ENCODE results near the gene ADAMTS3.

ADAMTS3 gene

GRCh38 chr4:72489267-72489666 is 79.8 kb downstream of the ADAMTS3 start:
- no peak for TF ChIP-seq CTCF (IDR thresholded peaks at IDR 0.05; ENCODE audit: low read depth, low read length, missing control alignments)
- Histone ChIP-seq H3K4me3 (ENCODE audit: low read depth, low read length) (no peak overlapping the region), H3K36me3 (replicated peaks) (no peaks in the 10 kb centered on the region), H3K27me3 (replicated peaks) (no peaks in the 10 kb centered on the region), H3K27ac (peak overlapping the region; percentile 22)
- peak; percentile 47 for DNase-seq
- in situ Hi-C loops (cut with HindIII; ENCODE audit: low pct_ligation_motif_present, low sequenced_read_pairs) = no loop called here

GRCh38 chr4:72486991-72487390 is 82.0 kb downstream of the ADAMTS3 start:
- DNase-seq = no peak
- no peak for TF ChIP-seq CTCF (IDR thresholded peaks at IDR 0.05; ENCODE audit: low read depth, low read length, missing control alignments)
- Histone ChIP-seq H3K27me3 (replicated peaks) (no peaks in the 10 kb centered on the region), H3K4me3 (ENCODE audit: low read depth, low read length) (no peak overlapping the region), H3K36me3 (replicated peaks) (no peaks in the 10 kb centered on the region), H3K27ac (no peak overlapping the region)
- in situ Hi-C loops (cut with HindIII; ENCODE audit: low pct_ligation_motif_present, low sequenced_read_pairs) = no loop called here

- Histone ChIP-seq H3K27ac (no peak overlapping the region), H3K36me3 (replicated peaks) (no peaks in the 10 kb centered on the region), H3K27me3 (replicated peaks) (no peaks in the 10 kb centered on the region), H3K4me3 (ENCODE audit: low read depth, low read length) (no peak overlapping the region)
- no peak for TF ChIP-seq CTCF (IDR thresholded peaks at IDR 0.05; ENCODE audit: low read depth, low read length, missing control alignments)
- in situ Hi-C loops (cut with HindIII; ENCODE audit: low pct_ligation_motif_present, low sequenced_read_pairs) = no loop called here
- no peak for DNase-seq
Measured at GRCh38 chr4:72484981-72485380, 84.0 kb downstream of the ADAMTS3 start.

GRCh38 chr4:72473434-72473900 is 95.6 kb downstream of the ADAMTS3 start:
- in situ Hi-C loops (cut with HindIII; ENCODE audit: low pct_ligation_motif_present, low sequenced_read_pairs) = loop anchor here (25.0 kb wide), 1 partner anchor 161 kb away; no protein-coding TSS in a partner anchor
- no peak for TF ChIP-seq CTCF (IDR thresholded peaks at IDR 0.05; ENCODE audit: low read depth, low read length, missing control alignments)

GRCh38 chr4:72471816-72472215 is 97.2 kb downstream of the ADAMTS3 start:
- no peaks in the 10 kb centered on the region for H3K36me3 ChIP-seq (replicated peaks)
- no peak overlapping the region for H3K27ac ChIP-seq
- in situ Hi-C loops (cut with HindIII; ENCODE audit: low pct_ligation_motif_present, low sequenced_read_pairs) = loop anchor here (25.0 kb wide), 1 partner anchor 160 kb away; no protein-coding TSS in a partner anchor
- no peak overlapping the region for H3K4me3 ChIP-seq (ENCODE audit: low read depth, low read length)
- no peak for DNase-seq
- no peaks in the 10 kb centered on the region for H3K27me3 ChIP-seq (replicated peaks)
- TF ChIP-seq CTCF (IDR thresholded peaks at IDR 0.05; ENCODE audit: low read depth, low read length, missing control alignments) = no peak

More at GRCh38 chr4:72473434-72473900, 95.6 kb downstream of the ADAMTS3 start:
- Histone ChIP-seq H3K27me3 (replicated peaks) (no peaks in the 10 kb centered on the region), H3K36me3 (replicated peaks) (no peaks in the 10 kb centered on the region), H3K27ac (peak overlapping the region; percentile 4), H3K4me3 (ENCODE audit: low read depth, low read length) (no peak overlapping the region)
- DNase-seq = peak; percentile 41

GRCh38 chr4:72468904-72469502 is 100.0 kb downstream of the ADAMTS3 start:
- H3K4me3 ChIP-seq (ENCODE audit: low read depth, low read length) = no peak overlapping the region
- TF ChIP-seq CTCF (IDR thresholded peaks at IDR 0.05; ENCODE audit: low read depth, low read length, missing control alignments) = peak; percentile 26
- H3K27me3 ChIP-seq (replicated peaks) = no peaks in the 10 kb centered on the region
- H3K27ac ChIP-seq = no peak overlapping the region
- no peaks in the 10 kb centered on the region for H3K36me3 ChIP-seq (replicated peaks)
- DNase-seq = no peak
- in situ Hi-C loops (cut with HindIII; ENCODE audit: low pct_ligation_motif_present, low sequenced_read_pairs) = loop anchor here (25.0 kb wide), 1 partner anchor 157 kb away; no protein-coding TSS in a partner anchor
